Activated CD8-positive, alpha-beta memory T cell treated with anti-CD3 and anti-CD28 coated beads for 24 hours (primary cell): ENCODE results near the gene GBP1.
"Not testable (repeated sequence)": the region's sequence is repeated elsewhere in the genome, so short reads cannot be mapped to it uniquely, and the experiment has no call there.

Source experiments
- DNase-seq: peaks from one replicate; pipeline ENCODE4 v3.0.0-alpha.2; 2020

The GBP1 gene, protein sequence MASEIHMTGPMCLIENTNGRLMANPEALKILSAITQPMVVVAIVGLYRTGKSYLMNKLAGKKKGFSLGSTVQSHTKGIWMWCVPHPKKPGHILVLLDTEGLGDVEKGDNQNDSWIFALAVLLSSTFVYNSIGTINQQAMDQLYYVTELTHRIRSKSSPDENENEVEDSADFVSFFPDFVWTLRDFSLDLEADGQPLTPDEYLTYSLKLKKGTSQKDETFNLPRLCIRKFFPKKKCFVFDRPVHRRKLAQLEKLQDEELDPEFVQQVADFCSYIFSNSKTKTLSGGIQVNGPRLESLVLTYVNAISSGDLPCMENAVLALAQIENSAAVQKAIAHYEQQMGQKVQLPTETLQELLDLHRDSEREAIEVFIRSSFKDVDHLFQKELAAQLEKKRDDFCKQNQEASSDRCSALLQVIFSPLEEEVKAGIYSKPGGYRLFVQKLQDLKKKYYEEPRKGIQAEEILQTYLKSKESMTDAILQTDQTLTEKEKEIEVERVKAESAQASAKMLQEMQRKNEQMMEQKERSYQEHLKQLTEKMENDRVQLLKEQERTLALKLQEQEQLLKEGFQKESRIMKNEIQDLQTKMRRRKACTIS

DNA sequence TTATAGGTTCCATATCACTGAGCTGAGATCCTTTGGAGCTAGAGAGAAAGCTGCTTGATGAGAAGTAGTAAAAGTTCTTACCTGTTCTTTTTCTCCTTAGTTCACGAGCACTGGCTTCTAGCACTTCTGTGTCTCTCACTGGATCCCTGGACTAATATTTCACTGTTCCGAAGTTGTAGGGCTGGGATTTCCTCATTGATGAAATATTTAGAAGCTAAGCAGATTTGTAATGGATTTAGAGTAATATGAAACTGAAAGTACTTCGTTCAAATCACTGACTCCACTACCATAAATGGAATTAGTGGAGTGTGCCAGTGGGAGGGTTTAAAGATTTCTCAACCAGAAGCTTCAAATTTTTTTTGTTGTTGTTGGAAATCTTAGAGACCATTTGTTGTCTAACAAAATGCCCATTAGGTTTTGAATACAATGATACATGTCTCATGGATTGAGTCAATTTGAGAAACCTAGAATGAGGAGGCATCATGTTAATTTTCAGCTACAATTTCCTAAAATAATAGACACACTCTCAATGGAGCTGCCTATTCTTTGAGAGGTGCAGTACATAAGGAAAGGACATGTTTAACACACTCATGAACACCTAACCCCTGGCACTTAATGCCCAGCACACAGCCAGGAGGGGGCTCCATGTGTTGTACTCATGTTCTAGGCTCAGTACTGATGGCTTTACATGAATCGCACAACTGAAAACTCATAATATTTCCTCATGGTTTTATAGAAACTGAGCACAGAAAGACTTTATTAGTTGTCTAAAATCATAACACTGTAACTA lies at the start of gene GBP1:
GBP1 (minus strand) TSS at position 130 of the 790 bp plus-strand sequence. CDS start 1,974 bp downstream, outside the sequence.
- no peak for DNase-seq

DNA sequence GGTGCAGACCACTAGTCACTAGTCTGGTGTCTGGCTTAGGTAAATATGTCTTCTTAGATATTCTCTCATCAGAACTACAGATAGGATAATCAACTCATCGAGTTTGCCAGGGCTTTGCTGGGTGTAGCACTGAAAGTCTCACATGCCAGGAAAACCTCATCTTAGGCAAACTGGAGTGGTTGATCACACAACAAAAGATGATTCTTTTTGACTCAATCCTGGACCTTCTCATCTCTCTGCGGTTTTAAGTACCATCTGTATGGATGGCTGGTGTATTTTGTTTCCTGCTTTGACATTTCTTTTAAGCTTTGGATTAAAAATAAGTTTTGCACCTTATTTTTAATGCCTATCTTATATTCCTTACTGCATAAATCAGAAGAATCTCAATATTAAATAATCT lies 49.7 kb upstream of the GBP1 start:
- DNase-seq: no peak

DNA sequence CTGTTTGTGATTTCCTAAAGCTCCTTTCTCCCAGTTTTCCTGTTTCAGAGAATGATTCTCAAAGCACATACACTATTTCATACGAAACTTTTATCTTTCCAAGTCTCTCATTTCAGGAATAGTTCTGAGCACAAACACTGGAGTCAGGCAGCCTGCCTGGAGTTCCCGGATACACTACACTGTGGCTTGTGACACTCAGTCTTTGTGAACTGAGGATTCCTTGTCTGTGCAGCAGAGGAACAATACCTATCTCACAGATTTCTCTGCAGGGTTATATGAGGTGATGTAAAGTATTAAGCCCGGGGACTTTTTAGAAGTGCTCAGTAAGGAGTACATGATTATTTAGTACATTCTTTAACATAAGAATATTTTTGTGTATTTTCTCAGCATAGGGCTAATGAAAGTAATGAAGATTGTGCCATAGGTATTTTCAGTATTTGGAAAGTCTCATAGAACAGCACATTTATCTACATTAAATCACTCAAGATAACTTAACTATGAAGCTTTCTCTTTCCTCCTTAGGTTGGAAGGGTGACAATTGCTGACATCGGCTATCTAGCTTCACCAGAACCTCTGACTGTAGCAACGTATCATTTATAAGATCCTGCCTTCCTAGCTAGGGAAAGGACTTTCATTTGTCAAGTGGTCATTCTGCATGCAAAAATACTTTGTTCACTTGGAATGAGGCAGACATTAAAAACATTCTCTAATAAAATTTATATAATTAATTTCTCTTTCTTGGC lies 48.0 kb upstream of the GBP1 start:
- no peak for DNase-seq

DNA sequence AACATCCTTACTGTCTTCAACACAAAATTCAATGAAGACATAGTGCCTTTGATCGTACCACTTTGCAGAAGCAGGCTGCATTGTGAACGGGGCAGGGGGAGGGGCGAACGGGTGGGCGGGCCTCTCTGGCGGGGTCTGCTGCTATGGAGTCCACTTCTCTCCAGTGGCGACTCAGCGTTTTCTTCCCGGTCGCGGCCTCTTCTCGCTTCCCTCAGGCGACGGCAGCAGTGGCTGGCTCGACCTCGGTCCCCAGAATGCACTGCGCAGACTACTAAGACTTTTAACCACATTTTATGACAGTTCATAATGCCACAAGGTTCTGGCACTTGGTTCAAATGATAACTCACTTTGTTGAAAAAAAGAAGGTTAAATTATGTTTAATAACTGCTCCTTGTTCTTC lies 39.7 kb upstream of the GBP1 start:
- no peak for DNase-seq

DNA sequence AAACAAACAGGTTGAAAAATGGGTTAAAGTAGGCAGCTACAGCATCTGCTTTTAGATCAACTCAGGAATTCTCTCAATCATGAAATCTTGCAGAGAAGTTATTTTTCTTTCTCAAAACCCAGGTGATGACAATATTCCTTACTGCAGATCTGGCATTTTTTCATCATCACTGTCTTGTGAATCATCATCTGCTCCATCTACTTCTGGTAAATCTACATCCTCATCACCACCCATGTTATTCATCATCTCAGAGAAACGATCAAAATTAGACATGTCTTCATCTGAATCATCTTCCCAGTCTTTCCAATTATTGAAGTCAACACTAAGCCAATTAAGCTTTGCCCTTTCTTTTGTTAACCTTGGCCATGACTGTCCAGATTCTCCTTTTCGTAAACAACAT lies 39.1 kb upstream of the GBP1 start:
- DNase-seq: no peak

DNA sequence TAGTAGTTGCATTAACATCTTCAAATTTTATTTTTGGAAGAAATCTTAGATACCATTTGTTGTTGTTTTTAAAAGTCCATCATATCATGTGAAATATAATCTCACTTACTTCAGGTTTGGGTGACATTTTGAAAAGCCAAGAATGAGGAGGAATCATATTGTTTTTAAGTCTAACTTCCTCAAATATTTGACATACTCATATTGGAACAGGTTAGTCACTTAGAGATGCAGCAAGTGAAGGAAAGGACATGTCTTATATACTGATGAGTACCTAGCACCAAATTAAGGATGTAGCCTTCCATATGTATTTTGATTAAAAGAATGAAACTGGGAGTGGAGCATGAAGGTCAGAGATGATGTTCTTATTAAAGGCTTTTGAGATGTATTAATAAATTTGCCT lies 37.0 kb upstream of the GBP1 start:
- no peak for DNase-seq

DNA sequence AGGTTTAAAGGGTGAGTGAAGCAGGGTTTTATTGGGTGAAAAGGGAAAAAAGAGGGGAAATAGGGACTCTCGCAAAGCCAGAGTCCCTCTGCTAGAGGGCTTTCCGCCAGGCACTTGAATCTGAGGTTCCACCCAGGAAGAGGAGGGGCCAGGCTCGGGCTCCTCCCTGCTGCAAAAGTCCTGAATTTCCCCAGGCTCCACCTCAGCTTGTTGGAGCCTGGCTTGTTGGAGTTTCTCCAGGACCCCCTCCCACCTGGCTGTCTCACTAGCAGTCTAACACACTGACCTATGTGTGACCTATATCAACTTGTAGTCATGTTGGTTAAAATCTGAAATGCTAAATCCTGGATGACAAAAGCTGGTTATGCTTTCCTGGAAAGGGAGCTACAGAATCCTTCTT lies 35.4 kb upstream of the GBP1 start:
- DNase-seq: no peak

DNA sequence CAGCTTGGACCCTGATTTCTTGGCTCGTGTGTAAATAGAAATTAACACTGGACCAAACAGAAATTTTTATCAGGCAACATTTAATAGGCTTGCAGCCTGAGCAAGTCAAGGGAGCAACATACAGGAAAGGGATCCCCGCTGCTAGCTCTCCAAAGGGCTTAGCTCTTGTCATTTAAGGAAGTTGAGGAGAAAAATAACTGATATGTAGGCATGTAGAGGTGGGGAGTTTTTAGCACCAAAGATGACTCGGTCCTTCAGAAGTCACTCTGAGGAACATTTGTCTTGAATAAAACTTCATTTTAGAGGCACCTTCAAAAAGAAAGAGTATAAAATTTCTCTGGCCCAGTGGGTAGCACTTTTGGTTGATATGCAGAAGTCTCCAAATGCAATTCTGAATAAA lies 33.8 kb upstream of the GBP1 start:
- no peak for DNase-seq

DNA sequence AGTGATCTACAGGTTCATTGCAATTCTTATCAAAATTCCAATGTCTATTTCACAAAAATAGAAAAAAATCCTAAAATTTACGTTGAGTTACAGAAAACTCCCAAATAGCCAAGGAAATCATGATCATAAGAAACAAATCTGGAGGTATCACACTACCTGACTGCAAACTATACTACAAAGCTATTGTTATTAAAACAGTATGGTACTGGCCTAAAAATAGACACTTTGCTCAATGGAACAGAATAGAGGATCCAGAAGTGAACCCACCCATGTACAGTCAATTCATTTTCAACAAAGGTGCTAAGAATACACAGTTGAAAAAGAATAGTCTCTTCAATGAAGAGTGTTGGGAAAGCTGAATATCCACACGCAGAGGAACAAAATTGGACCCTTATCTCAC lies 30.7 kb upstream of the GBP1 start:
- DNase-seq: no peak

DNA sequence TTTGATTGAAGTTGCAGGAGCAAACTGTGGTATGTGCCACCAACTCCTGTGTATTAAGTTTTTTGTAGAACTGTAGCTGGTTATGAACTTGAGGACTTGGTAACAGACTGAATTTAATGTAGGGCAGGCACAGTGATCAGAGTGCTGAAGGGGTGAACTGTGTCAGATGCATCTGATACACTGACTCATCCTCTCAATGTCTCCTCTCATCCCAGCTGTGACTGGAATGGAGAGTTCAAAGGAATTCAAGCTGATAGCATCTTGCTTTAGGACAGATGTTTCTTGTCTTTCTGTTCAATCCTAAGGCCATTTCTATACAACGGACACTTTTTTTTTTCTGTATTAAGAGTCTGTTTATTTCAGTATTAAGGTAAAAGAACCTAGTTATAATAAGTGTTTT lies 25.0 kb upstream of the GBP1 start:
- no peak for DNase-seq

DNA sequence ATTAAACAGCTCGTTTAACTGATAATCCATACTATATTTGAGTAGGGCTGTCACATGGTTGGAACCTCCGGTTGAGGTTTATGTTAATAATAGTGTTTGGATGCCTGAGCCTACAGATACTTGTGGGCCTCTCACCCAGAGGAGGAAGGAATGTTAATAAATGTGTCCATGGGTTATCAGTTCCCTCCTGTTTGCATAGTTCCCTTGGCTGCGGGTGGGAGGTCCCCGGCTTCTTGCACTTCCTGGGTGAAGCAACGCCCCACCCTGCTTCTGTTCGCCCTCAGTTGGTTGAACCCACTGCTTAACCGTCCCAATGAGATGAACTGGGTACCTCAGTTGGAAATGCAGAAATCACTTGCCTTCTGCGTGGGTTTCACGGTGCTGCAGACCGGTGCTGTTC lies 23.6 kb upstream of the GBP1 start:
- DNase-seq: no peak

DNA sequence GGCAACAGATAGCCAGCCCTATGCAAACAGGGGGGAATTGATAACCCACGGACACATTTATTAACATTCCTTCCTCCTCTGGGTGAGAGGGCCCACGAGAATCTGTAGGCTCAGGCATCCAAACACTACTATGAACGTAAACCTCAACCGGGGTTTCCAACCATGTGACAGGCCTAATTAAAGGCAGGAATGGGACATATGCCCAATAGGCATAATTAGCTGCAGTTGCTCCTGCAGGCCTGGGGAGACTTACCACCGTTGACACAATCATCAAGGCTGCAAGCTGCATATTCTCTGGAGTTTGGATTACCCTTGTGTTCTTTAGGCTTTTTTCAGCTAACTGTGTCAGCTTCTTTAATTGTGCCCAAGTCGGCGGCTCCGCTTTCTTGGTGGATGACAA lies 22.2 kb upstream of the GBP1 start:
- no peak for DNase-seq

DNA sequence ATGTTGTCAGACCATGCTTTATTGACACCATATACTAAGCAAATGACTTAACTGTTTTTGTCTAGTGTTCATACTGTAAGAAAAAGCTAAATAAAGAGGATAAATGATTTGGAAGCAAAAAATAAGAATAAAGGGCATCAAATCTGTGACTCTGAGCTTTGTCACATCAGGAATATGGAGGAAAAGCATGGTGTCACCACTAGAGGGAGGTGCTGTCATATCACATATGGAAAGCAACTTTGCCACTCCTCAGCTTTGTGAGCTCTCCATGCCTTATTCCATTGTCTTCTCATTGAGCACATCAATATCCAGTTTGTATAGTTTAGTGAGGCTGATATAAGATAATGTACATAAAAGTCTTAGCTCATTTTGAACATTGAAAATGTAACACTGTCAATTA lies 20.8 kb upstream of the GBP1 start:
- DNase-seq: no peak

DNA sequence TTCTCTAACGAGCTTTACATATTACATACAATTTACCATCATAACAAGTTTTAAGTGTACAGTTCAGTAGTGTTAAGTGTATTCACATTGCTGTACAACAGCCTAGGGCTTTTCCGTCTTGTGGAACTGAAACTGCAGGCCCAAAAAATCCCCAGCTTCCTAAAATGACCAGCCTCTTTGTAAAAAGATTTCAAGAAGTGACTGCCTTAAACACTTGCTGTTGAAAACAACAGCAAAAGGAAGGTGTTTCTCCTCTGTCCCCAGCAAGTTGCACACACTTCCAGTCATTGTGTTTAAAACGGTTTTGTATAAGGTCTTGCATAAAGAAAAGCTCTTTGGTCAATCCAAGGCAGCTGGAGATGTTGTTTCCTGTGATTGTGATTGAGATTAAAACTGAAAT lies 16.0 kb upstream of the GBP1 start:
- DNase-seq: no peak

DNA sequence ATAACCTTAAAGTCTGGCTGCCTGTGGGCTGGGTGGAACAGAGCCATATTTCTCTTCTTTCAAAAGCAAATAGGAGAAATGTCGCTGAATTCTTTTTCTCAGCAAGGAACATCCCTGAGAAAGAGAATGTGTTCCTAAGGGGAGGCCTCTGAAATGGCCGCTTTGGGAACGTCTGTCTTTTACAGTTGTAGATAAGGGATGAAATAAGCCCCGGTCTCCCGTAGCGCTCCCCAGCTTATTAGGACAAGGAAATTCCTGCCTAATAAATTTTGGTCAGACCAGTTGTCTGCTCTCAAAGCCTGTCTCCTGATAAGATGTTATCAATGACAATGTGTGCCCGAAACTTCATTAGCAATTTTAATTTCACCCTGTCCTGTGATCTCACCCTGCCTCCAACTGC lies 15.1 kb upstream of the GBP1 start:
- DNase-seq: not testable (repeated sequence)

DNA sequence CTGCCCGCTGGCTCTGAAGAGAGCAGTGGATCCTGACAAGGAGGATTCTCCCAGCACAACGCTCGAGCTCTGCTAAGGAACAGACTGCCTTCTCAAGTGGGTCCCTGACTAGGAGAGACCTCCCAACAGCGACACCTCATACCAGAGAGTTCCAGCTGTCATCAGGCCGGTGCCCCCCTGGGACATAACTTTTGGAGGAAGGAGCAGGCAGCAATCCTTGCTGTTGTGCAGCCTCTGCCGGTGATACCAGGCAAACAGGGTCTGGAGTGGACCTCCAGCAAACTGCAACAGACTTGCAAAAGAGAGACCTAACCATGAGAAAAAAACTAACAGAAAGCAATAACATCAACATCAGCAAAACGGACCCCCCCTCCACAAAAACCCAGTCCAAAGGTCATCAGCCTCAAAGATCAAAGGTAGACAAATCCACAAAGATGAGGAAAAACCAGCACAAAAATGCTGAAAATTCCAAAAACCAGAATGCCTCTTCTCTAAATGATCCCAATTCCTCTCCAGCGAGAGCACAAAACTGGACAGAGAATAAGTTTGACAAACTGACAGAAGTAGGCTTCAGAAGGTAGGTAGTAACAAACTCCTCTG lies 7.6 kb upstream of the GBP1 start:
- DNase-seq: not testable (repeated sequence)

DNA sequence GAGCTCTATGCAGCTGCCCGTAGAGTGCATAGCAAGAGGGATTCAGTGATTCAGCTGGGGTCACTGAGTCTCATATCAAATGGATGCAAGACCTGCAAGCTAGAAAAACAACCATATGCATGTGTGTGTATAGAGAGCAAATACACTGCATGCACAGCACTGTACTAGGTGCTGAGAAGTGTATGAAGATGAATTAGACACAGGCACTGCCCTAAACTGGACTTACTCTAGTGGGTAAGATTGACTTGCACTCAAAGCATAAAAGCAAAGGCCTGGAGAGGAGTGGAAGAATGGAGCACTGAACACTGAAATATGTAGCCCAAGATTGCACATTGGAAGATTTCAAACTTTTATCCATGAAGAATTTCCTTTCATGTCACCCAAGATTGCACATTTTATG lies 5.5 kb upstream of the GBP1 start:
- no peak for DNase-seq

DNA sequence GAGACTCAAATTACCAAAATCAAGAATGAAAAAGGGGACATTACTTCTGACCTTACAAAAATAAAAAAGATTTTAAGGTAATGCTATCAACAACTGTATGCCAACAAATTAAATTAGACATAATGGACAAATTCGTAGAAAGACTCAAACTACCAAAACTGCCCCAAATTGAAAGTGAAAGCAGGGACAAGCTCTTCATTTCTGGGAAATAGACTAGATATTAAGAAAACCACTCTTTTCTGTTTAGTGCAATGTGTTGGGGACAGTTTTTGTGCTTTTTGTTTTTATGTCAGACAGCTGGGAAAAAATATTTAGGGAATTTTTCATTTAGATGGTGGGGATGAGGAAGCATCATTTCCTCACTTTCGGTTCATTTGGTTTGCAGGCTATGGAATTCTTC lies 4.9 kb upstream of the GBP1 start:
- DNase-seq: no peak

DNA sequence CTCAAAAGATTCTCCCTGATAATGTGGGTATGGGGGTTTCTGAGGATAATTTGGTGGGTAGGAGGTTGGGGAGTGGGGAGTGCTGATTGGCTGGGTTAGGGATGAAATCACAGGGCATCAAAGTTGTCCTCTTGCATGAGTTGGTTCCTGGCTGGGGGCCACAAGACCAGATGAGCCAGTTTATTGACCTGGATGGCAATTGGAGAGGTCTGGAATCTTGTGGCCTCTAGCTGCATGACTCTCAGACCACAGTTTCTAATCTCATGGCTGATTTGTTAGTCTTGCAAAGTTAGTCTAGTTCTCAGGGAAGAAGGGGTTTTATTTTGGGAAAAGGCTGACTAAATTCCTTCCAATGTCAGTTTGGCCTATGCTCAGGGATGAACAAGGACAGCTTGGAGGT lies 3.3 kb upstream of the GBP1 start:
- no peak for DNase-seq

DNA sequence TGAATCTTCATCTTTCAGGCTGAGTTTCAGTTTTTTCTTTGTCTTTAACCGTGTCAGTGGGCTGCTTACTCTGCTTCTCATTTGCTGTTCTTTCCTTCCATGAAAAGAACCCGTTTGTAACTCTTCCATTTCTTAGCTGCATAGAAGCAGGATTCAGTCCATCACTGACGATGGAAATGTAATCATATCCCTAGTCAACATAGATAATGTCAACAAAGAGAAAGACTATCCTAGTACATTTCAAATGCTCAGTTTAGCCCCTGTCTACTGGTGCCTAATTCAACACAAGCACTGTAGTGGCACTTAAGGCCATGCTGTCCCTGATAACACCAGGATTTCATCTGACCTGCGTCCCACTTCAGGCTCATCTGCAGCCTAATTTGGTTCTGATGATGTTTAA lies 376 bp downstream of the GBP1 start:
- no peak for DNase-seq

DNA sequence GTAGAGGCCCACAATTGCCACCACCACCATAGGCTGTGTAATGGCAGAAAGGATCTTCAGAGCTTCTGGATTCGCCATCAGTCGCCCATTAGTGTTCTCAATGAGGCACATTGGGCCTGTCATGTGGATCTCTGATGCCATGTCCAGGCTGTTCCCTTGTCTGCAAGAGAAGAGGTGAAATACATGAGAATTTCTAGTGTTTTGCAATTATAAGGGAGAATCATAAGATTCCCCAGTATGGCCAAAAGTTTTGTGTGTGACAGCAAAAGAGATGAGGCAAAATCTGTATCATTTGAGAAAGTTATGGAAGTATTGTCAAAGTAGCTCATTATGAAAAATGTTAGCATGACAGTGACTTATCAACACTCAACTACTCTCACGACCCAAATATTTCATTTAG lies 1.9 kb downstream of the GBP1 start:
- DNase-seq: no peak

DNA sequence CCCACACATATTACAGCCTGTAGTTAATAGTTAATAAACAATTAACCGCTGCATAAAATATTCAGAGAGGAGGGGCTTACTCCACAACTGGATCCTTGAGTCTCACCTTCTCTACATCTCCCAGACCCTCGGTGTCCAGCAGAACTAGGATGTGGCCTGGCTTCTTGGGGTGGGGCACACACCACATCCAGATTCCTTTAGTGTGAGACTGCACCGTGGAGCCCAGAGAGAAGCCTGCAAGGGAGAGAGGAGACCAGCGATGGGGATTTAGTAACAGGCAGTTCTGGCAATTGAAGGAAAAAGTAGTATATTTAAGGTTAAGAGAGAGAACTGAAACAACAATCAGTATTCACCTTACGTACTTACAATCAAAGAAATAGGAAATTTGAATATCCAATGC lies 4.9 kb downstream of the GBP1 start:
- DNase-seq: no peak

DNA sequence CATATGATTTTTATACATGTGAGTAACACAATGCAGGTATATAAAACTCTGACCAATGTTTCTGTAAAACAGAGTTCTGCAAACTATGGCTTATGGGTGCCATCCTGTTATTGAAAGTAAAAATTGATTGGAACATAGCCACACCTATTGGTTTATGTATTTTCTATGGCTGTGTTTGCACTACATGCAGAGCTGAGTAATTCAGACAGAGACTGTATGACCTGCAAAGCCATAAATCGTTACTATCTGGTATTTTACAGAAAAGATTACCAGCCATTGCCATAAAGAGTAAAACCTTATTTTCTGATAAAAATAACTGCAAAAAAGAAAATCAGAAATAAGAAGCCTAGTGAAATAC lies 13.1 kb downstream of the GBP1 start:
- DNase-seq: no peak
